ENCODE data around the gene AHNAK. TPM values are rescaled to one million over a fixed set of nuclear protein-coding genes. Genes with fewer than 3 reads are reported as not detected.
"Not testable (repeated sequence)": the region's sequence is repeated elsewhere in the genome, so short reads cannot be mapped to it uniquely, and the experiment has no call there.

Gene AHNAK
- total RNA-seq, 1 donor from 2014 or later, result 809 TPM

DNA sequence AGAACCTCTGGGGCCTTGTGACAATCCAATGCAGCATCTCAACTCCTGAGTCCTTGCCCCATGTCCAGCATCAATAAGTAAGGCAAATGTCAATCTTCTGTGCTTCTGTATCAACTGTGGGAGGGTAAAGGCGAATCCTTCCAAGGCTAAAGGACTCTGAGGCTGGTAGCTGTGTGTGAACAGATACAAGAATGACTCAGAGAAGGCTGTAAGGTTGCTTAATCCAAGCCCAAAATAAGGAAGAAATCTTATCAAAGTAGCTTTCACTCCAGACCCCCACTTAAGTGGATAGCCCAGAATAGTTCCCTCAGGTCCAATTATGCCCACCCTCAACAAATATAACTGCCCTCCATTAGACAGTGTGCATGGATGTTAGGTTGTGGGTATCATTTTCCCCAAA is 155.9 kb downstream of the AHNAK start:
- TF ChIP-seq, protein P1, sequence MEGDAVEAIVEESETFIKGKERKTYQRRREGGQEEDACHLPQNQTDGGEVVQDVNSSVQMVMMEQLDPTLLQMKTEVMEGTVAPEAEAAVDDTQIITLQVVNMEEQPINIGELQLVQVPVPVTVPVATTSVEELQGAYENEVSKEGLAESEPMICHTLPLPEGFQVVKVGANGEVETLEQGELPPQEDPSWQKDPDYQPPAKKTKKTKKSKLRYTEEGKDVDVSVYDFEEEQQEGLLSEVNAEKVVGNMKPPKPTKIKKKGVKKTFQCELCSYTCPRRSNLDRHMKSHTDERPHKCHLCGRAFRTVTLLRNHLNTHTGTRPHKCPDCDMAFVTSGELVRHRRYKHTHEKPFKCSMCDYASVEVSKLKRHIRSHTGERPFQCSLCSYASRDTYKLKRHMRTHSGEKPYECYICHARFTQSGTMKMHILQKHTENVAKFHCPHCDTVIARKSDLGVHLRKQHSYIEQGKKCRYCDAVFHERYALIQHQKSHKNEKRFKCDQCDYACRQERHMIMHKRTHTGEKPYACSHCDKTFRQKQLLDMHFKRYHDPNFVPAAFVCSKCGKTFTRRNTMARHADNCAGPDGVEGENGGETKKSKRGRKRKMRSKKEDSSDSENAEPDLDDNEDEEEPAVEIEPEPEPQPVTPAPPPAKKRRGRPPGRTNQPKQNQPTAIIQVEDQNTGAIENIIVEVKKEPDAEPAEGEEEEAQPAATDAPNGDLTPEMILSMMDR (IDR thresholded peaks at IDR 0.05), result no peak
- intact Hi-C loops (cut with DNase I), result no loop called here
- H3K9me3 ChIP-seq, result no peaks in the 10 kb centered on the region
- DNase-seq (no peak), ATAC-seq (no peak)
- H3K27me3 ChIP-seq (ENCODE audit: low read depth), result no peaks in the 10 kb centered on the region
- peaks cover 7% of the 10 kb centered on the region for H3K4me1 ChIP-seq
- peaks cover 14% of the 10 kb centered on the region for H3K36me3 ChIP-seq
- no peak overlapping the region for H3K4me3 ChIP-seq
- H3K27ac ChIP-seq, result no peak overlapping the region

DNA sequence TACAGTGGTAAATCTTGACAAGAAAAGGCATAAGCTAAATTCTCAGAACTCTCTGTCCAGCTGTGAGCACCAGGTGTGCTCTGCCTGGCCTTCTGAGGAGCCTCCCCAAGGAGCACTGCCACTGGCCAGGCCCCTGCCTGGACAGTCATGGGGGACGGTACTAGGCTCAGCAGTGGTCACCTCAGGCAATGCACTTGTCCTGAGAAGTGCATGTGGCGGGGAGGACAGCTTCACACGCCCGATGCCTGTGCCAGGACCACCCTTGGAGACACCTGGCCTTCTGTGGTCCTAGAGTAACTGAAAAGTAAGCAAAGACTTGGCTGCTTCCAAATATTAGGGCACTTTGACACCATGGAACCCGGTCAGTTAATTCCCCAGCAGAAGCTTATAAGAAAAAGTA is 156.4 kb downstream of the AHNAK start:
- TF ChIP-seq, protein P1 (IDR thresholded peaks at IDR 0.05), result no peak
- Histone ChIP-seq H3K27ac (no peak overlapping the region), H3K9me3 (no peaks in the 10 kb centered on the region), H3K4me3 (no peak overlapping the region), H3K4me1 (peaks cover 3% of the 10 kb centered on the region), H3K36me3 (peaks cover 14% of the 10 kb centered on the region), H3K27me3 (ENCODE audit: low read depth) (no peaks in the 10 kb centered on the region)
- ATAC-seq (no peak), DNase-seq (no peak)
- intact Hi-C loops (cut with DNase I), result no loop called here

DNA sequence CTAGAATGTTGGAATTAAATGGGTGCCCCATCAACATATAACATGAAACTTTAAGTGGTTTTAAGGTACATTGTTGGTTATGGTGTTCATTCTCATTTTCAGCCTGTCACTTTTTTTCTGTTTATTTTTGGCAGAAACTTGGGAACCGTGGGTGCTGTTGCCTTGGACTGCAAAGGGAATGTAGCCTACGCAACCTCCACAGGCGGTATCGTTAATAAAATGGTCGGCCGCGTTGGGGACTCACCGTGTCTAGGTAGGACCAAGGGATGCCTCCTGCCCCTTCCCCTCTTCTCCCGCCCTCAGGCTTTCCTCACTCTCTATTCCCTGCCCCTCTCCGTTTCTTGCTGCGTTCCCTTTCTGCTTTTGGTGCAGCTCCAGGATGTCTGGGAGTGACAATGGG is 157.6 kb downstream of the AHNAK start:
- no peak overlapping the region for H3K27ac ChIP-seq
- H3K4me1 ChIP-seq, result no peaks in the 10 kb centered on the region
- no peaks in the 10 kb centered on the region for H3K27me3 ChIP-seq (ENCODE audit: low read depth)
- ATAC-seq, result no peak
- intact Hi-C loops (cut with DNase I), result no loop called here
- peaks cover 14% of the 10 kb centered on the region for H3K36me3 ChIP-seq
- TF ChIP-seq, protein P1 (IDR thresholded peaks at IDR 0.05), result no peak
- H3K9me3 ChIP-seq, result no peaks in the 10 kb centered on the region
- no peak overlapping the region for H3K4me3 ChIP-seq
- no peak for DNase-seq

DNA sequence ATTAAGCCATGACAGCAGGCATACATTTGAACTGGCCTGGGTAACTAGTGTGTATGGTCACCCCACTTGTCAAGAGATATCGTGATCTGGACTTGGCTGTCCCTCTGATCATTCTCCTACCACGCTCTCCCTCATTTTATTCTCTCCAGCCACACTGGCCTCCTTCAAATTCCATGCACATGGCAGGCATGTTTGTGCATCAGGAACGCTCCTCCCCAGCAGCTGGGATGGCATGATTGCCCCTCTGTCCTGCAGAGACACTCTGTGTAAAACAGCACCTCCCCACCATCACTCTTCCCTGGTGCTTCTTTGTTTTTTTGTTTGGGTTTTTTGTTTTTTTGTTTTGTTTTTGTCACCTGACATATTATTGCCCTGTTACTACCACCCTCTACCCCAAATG is 159.2 kb downstream of the AHNAK start:
- DNase-seq (no peak), ATAC-seq (no peak)
- no peak overlapping the region for H3K27ac ChIP-seq
- H3K27me3 ChIP-seq (ENCODE audit: low read depth), result no peaks in the 10 kb centered on the region
- no peaks in the 10 kb centered on the region for H3K4me1 ChIP-seq
- no peak overlapping the region for H3K4me3 ChIP-seq
- intact Hi-C loops (cut with DNase I), result no loop called here
- TF ChIP-seq, protein P1 (IDR thresholded peaks at IDR 0.05), result no peak
- no peaks in the 10 kb centered on the region for H3K9me3 ChIP-seq
- H3K36me3 ChIP-seq, result peaks cover 13% of the 10 kb centered on the region

DNA sequence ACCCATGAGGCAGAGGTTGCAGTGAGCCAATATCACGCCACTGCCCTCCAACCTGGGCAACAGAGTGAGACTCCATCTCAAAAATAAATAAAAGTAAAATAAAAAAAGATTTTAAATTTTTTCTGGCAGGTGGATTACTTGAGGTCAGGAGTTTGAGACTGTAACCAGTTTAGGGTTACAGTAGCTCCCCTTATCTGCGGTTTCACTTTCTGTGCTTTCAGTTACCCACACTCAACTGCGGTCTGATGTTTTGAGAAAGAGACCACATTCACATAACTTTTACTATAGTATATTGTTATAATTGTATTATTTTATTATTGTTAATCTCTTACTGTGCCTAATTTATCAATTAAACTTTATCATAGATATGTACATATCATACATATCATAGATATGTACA is 160.5 kb downstream of the AHNAK start:
- not testable (repeated sequence) for ATAC-seq, H3K27ac ChIP-seq

DNA sequence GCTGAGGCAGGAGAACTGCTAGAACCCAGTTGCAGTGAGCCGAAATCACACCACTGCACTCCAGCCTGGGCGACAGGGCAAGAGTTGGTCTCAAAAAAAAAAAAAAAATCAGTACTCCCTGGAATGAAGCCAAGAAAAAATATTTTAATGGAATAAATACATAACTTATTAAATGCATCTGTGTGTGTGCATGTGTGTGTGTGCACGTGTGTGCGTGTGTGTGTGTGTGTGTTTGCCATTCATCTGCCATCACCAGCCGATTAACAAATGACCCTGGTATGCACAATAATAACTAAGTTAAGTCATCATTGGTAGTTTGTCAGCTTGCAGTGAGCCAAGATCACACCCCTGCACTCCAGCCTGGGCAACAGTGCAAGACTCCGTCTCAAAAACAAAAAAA is 162.8 kb downstream of the AHNAK start:
- H3K4me3 ChIP-seq, result no peak overlapping the region
- no peaks in the 10 kb centered on the region for H3K36me3 ChIP-seq
- H3K4me1 ChIP-seq, result peaks cover 11% of the 10 kb centered on the region
- DNase-seq, result no peak
- intact Hi-C loops (cut with DNase I), result no loop called here
- no peak for ATAC-seq
- no peak overlapping the region for H3K27ac ChIP-seq
- TF ChIP-seq, protein P1 (IDR thresholded peaks at IDR 0.05), result no peak
- no peaks in the 10 kb centered on the region for H3K27me3 ChIP-seq (ENCODE audit: low read depth)
- no peaks in the 10 kb centered on the region for H3K9me3 ChIP-seq

More for the DNA sequence above, 160.5 kb downstream of the AHNAK start:
- DNase-seq; intact Hi-C loops (cut with DNase I); H3K4me1 ChIP-seq; H3K27me3 ChIP-seq (ENCODE audit: low read depth); H3K4me3 ChIP-seq; H3K9me3 ChIP-seq; H3K36me3 ChIP-seq: not testable (repeated sequence)

Small RNA genes lying within 50 kb of the gene (microRNA-seq; reads per million reads assigned to microRNA genes)
- gene MIR6747 (ENCODE audit: borderline number of aligned reads), result not detected

Other genes with a start within 250 kb of the AHNAK start
- not detected for gene SCGB1D4, start 247.7 kb downstream of the AHNAK start, total RNA-seq
- gene ASRGL1, start 209.4 kb downstream of the AHNAK start, total RNA-seq, result 39.7 TPM
- gene SCGB1A1, start 127.8 kb downstream of the AHNAK start, total RNA-seq, result 3,364 TPM
- 899 TPM for gene EEF1G, start 27.1 kb upstream of the AHNAK start, total RNA-seq
- gene TUT1, start 44.7 kb upstream of the AHNAK start, total RNA-seq, result 15.8 TPM
- 68.4 TPM for gene MTA2, start 55.1 kb upstream of the AHNAK start, total RNA-seq
- 69.3 TPM for gene EML3, start 66.0 kb upstream of the AHNAK start, total RNA-seq
- 5.6 TPM for gene ROM1, start 66.5 kb upstream of the AHNAK start, total RNA-seq
- gene B3GAT3, start 75.2 kb upstream of the AHNAK start, total RNA-seq, result 32.6 TPM
- 228 TPM for gene GANAB, start 99.8 kb upstream of the AHNAK start, total RNA-seq
- gene INTS5, start 106.5 kb upstream of the AHNAK start, total RNA-seq, result 18.6 TPM
- 37.1 TPM for gene C11orf98, start 118.4 kb upstream of the AHNAK start, total RNA-seq
- gene CSKMT, start 118.5 kb upstream of the AHNAK start, total RNA-seq, result 12.1 TPM
- 6.1 TPM for gene UQCC3, start 124.9 kb upstream of the AHNAK start, total RNA-seq
- gene LBHD1, start 125.5 kb upstream of the AHNAK start, total RNA-seq, result 11.1 TPM
- 116 TPM for gene UBXN1, start 132.3 kb upstream of the AHNAK start, total RNA-seq
- gene LRRN4CL, start 142.7 kb upstream of the AHNAK start, total RNA-seq, result 3.4 TPM
- 87.0 TPM for gene BSCL2, start 160.6 kb upstream of the AHNAK start, total RNA-seq
- gene GNG3, start 160.9 kb upstream of the AHNAK start, total RNA-seq, result not detected
- gene HNRNPUL2, start 180.7 kb upstream of the AHNAK start, total RNA-seq, result 46.1 TPM
- 24.3 TPM for gene TTC9C, start 181.7 kb upstream of the AHNAK start, total RNA-seq
- 11.6 TPM for gene ZBTB3, start 207.4 kb upstream of the AHNAK start, total RNA-seq
- gene POLR2G, start 214.8 kb upstream of the AHNAK start, total RNA-seq, result 57.5 TPM
- gene TAF6L, start 224.6 kb upstream of the AHNAK start, total RNA-seq, result 23.6 TPM
- gene TMEM179B, start 240.6 kb upstream of the AHNAK start, total RNA-seq, result 54.6 TPM
- gene TMEM223, start 245.2 kb upstream of the AHNAK start, total RNA-seq, result 17.2 TPM

Measured in lower lobe of right lung (tissue), 2 donors.